ENCODE results near the gene MAN1B1. TPM values are rescaled to one million over a fixed set of nuclear protein-coding genes. Genes with fewer than 3 reads are reported as not detected.

MAN1B1 gene
- total RNA-seq, 1 experiment from 2014 or later = 50.9 TPM

- TF ChIP-seq ATF3 (IDR thresholded peaks at IDR 0.05) (no peak), JUND (IDR thresholded peaks at IDR 0.05) (no peak), FOSL1 (IDR thresholded peaks at IDR 0.05; ENCODE audit: low read depth) (no peak), RAD21 (IDR thresholded peaks at IDR 0.05; ENCODE audit: low read depth) (no peak), CBX3 (IDR thresholded peaks at IDR 0.05; ENCODE audit: low read depth) (no peak)
- TF ChIP-seq, protein P1, sequence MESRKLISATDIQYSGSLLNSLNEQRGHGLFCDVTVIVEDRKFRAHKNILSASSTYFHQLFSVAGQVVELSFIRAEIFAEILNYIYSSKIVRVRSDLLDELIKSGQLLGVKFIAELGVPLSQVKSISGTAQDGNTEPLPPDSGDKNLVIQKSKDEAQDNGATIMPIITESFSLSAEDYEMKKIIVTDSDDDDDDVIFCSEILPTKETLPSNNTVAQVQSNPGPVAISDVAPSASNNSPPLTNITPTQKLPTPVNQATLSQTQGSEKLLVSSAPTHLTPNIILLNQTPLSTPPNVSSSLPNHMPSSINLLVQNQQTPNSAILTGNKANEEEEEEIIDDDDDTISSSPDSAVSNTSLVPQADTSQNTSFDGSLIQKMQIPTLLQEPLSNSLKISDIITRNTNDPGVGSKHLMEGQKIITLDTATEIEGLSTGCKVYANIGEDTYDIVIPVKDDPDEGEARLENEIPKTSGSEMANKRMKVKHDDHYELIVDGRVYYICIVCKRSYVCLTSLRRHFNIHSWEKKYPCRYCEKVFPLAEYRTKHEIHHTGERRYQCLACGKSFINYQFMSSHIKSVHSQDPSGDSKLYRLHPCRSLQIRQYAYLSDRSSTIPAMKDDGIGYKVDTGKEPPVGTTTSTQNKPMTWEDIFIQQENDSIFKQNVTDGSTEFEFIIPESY (IDR thresholded peaks at IDR 0.05; ENCODE audit: extremely low read depth, insufficient replicate concordance, low read length) = no peak
Observed at GRCh38 chr9:137039611-137040366, 47.0 kb upstream of the MAN1B1 start (continued).

DNA sequence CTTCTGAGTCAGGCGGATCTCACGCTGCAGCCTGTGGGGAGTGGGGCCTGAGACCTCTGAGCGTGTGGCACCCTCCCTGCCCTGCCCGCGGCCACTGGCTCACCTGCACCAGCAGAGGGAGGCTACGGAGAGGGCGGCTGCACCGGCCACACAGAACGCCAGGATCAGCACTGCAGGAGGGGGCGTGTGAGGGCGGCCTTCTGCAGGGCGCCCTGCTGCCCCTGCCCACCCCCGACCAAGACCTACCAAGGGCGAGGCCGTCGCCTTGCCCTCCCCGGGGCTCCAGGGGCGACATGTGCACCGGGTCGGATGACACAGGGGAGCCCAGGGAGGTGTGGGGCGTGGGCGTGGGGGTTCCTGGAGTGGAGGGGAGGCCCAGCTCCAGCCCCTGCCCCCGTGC, 46.2 kb upstream of the MAN1B1 start:
- Histone ChIP-seq H3K79me2 (ENCODE audit: insufficient read depth, low read length) (peaks cover 24% of the 10 kb centered on the region; the same call in 1 of the 2 replicates), H2AFZ (ENCODE audit: low read depth, low read length, poor library complexity, severe bottlenecking) (no peak overlapping the region), H3K27ac (ENCODE audit: low read depth, low read length) (no peak overlapping the region), H4K20me1 (ENCODE audit: insufficient read depth) (no peaks in the 10 kb centered on the region), H3K4me1 (ENCODE audit: control insufficient read depth in 1 of 2, insufficient read depth in 2 of 2, low read length in 2 of 2) (peaks cover 12 to 22% of the 10 kb centered on the region in 2 experiments), H3K36me3 (ENCODE audit: control insufficient read depth in 1 of 2, insufficient read depth in 2 of 2, low read length in 2 of 2) (peaks cover 3 to 7% of the 10 kb centered on the region in 2 experiments; a peak in 2 of 4 replicates), H3K9ac (ENCODE audit: low read length) (no peak overlapping the region), H3K27me3 (ENCODE audit: insufficient read depth, low read length) (no peaks in the 10 kb centered on the region), H3K4me3 (replicated peaks in 1 of 2; ENCODE audit: low read depth in 1 of 2, low read length in 2 of 2) (no peak overlapping the region), H3K4me2 (ENCODE audit: low read length) (no peak overlapping the region), H3K9me3 (ENCODE audit: control insufficient read depth in 1 of 2, insufficient read depth in 1 of 2, low read depth in 1 of 2, low read length in 2 of 2) (no peaks in the 10 kb centered on the region), H3K9me2 (ENCODE audit: insufficient read depth) (no peaks in the 10 kb centered on the region)
- RAD21 ChIA-PET (ENCODE audit: low non-redundant PET in 1 of 2, low total read pairs in 2 of 2, uncharacterized antibody in 2 of 2, unreplicated experiment in 2 of 2) = no interaction called here
- POLR2A ChIA-PET = no interaction called here
- ATAC-seq = no peak
- CTCF ChIA-PET = no interaction called here
- intact Hi-C loops (cut with micrococcal nuclease) = no loop called here
- no TSS peak for BruUV-seq (replicated peaks)
- DNase-seq (ENCODE audit: low read depth, low spot score) = no peak
- TF ChIP-seq EGR1 (IDR thresholded peaks at IDR 0.05; ENCODE audit: low read depth) = no peak
- no peak for TF ChIP-seq MAX (IDR thresholded peaks at IDR 0.05)
- TF ChIP-seq RAD21 (IDR thresholded peaks at IDR 0.05; ENCODE audit: low read depth) = no peak
- TF ChIP-seq, protein P1 (IDR thresholded peaks at IDR 0.05; ENCODE audit: extremely low read depth, insufficient replicate concordance, low read length) = no peak
- no peak for TF ChIP-seq JUND (IDR thresholded peaks at IDR 0.05)
- no peak for TF ChIP-seq EZH2 (IDR thresholded peaks at IDR 0.05)
- TF ChIP-seq ZFX (IDR thresholded peaks at IDR 0.05) = no peak
- no peak for TF ChIP-seq SRF (IDR thresholded peaks at IDR 0.05; ENCODE audit: low read depth)
- no peak for TF ChIP-seq CTCF (IDR thresholded peaks at IDR 0.05 in 2 of 3, conservative IDR thresholded peaks at IDR 0.05 in 1 of 3; ENCODE audit: borderline replicate concordance in 1 of 3, insufficient read depth in 1 of 3, low read depth in 2 of 3, low read length in 2 of 3)

Measured in HCT116 (cell line).